Astrocyte (in vitro differentiated cells and primary cell): ENCODE measurements around the gene RBM20.

ENCODE experiments used
- EZH2 ChIP-seq: IDR thresholded peaks from 2 replicates; pipeline ENCODE4 v1.6.1; 2012; ENCODE audit warnings: mild to moderate bottlenecking, low read length, inconsistent platforms; ENCODE audit not compliant: insufficient read depth
- TF ChIP-seq, protein P1 (sequence below): IDR thresholded peaks from 2 replicates; pipeline ENCODE4 v1.5.1; 2011; ENCODE audit warnings: low read depth, mild to moderate bottlenecking, inconsistent platforms, low read length, moderate library complexity; ENCODE audit not compliant: insufficient read depth

DNA sequence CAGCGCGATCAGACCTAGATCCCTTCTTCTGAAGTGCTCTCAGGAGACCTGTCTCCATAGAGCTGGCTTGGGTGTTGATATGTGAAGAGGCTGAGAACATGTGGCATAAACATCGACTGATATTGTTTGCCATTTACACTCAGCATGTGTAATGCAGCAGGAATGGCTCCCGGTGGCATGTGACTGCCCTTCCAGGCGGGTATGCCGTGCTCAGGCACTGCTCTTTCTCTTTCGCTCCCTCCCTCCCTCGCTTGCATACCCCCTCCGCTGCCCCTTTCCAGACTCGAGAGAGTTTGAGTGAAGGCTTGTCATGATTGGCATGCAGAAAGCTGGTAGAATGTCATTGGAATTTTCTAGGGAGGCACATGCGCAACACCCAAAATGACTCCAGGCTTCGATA is 120.2 kb downstream of the RBM20 start:
- TF ChIP-seq, protein P1, sequence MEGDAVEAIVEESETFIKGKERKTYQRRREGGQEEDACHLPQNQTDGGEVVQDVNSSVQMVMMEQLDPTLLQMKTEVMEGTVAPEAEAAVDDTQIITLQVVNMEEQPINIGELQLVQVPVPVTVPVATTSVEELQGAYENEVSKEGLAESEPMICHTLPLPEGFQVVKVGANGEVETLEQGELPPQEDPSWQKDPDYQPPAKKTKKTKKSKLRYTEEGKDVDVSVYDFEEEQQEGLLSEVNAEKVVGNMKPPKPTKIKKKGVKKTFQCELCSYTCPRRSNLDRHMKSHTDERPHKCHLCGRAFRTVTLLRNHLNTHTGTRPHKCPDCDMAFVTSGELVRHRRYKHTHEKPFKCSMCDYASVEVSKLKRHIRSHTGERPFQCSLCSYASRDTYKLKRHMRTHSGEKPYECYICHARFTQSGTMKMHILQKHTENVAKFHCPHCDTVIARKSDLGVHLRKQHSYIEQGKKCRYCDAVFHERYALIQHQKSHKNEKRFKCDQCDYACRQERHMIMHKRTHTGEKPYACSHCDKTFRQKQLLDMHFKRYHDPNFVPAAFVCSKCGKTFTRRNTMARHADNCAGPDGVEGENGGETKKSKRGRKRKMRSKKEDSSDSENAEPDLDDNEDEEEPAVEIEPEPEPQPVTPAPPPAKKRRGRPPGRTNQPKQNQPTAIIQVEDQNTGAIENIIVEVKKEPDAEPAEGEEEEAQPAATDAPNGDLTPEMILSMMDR = no peak
- no peak for TF ChIP-seq EZH2
